Left lung (tissue), 14 donors: Measurements from ENCODE around the gene MICALL2. TPM values are rescaled to one million over a fixed set of nuclear protein-coding genes. Genes with fewer than 3 reads are reported as not detected.

ENCODE experiments used
- ATAC-seq: fragments of 200-7000 bp; cut with Tn5 transposase; one replicate; pipeline ENCODE4 v1.9.1; 2020; ENCODE audit warnings: moderate library complexity
- DNase-seq, 4 donors: peaks; one replicate each; pipeline ENCODE4 v3.0.0-alpha.2; 2013 to 2020
- H3K27ac ChIP-seq, 2 donors: fragments of 200-600 bp; sonication (generic) in 1 of 2; one replicate each; pipeline versions ENCODE4 v1.5.0 to v1.8.0; 2020 to 2021
- H3K27me3 ChIP-seq, 2 donors: fragments of 200-600 bp; sonication (generic) in 1 of 2; one replicate each; pipeline versions ENCODE4 v1.5.0 to v1.8.0; 2020 to 2021
- H3K36me3 ChIP-seq, 2 donors: fragments of 200-600 bp; sonication (generic) in 1 of 2; one replicate each; pipeline versions ENCODE4 v1.5.0 to v1.8.0; 2020 to 2021
- H3K4me1 ChIP-seq, 2 donors: fragments of 200-600 bp; one replicate each; pipeline ENCODE4 v1.8.0; 2021
- H3K4me3 ChIP-seq, 2 donors: fragments of 200-600 bp; sonication (generic) in 1 of 2; one replicate each; pipeline versions ENCODE4 v1.5.0 to v1.8.0; 2020 to 2021; ENCODE audit warnings: mild to moderate bottlenecking in 1 of 2
- H3K9me3 ChIP-seq, 2 donors: fragments of 200-600 bp; sonication (generic) in 1 of 2; one replicate each; pipeline versions ENCODE4 v1.5.0 to v1.8.0; 2020 to 2021
- CTCF ChIP-seq, 2 donors: fragments of 200-600 bp; sonication (generic) in 1 of 2; IDR thresholded peaks; one replicate each; pipeline versions ENCODE4 v1.5.0 to v1.8.0; 2021; ENCODE audit warnings: antibody characterized with exemption in 2 of 2
- intact Hi-C, 2 donors: fragments of 100-400 bp; cut with DNase I; formaldehyde crosslinking; loops; one replicate each; pipeline versions ENCODE4 v1.11.2 to v1.14.2; 2022
- long read RNA-seq, 12 donors: library from polyadenylated mRNA in 2 of 12; unstranded in 2 of 12; transcript quantifications; one replicate each; pipeline ENCODE4 v2.0.0 and lab custom pipeline, GENCODE V29; 2019 to 2026
- polyA plus RNA-seq, 6 donors: library from polyadenylated mRNA; unstranded; fragments of 120-200 nt; gene quantifications; one replicate each; pipeline ENCODE4 v1.2.1, GENCODE V29; 2013; ENCODE audit not compliant: insufficient read length in 6 of 6
- total RNA-seq, 2 donors: library from RNA; stranded (reverse); fragmentation: NEBNext Ultra II Directional; extraction: Animal tissue kit (Norgen Biotek cat#: 25700); gene quantifications; one replicate each; pipeline ENCODE4 v1.2.1, GENCODE V29; 2021
- donor health status: DM: no; HTN: yes; CAD: no.
- donor health status: DM: no; HTN: no; CAD: no.

Gene MICALL2
- total RNA-seq (10 to 100 TPM; 36.5 to 40.1 TPM), polyA plus RNA-seq (10 to 100 TPM in 4 of 6 donors, 1 to 10 TPM in 2; 7.9 to 20.9 (median 12.9) TPM)
- long read RNA-seq, donor 1, partial matches to known transcripts, result 0 of 1 reads
- long read RNA-seq, donor 1, other reads (novel, unspliced or antisense), result 0 of 1 reads
- long read RNA-seq, donor 2, partial matches to known transcripts, result 0 of 1 reads
- long read RNA-seq, donor 2, other reads (novel, unspliced or antisense), result 0 of 1 reads
- long read RNA-seq, donor 3, partial matches to known transcripts, result 0 of 1 reads
- long read RNA-seq, donor 3, other reads (novel, unspliced or antisense), result 0 of 1 reads
- long read RNA-seq, donor 4, partial matches to known transcripts, result 6 of 9 reads
- long read RNA-seq, donor 4, other reads (novel, unspliced or antisense), result 3 of 9 reads
- long read RNA-seq, donor 5, partial matches to known transcripts, result 0 of 1 reads
- long read RNA-seq, donor 5, other reads (novel, unspliced or antisense), result 0 of 1 reads
- long read RNA-seq, donor 6, result 0 reads
- long read RNA-seq, donor 7, partial matches to known transcripts, result 0 of 1 reads
- long read RNA-seq, donor 7, other reads (novel, unspliced or antisense), result 0 of 1 reads
- long read RNA-seq, donor 8, partial matches to known transcripts, result 0 of 1 reads
- long read RNA-seq, donor 8, other reads (novel, unspliced or antisense), result 0 of 1 reads
- long read RNA-seq, donor 9, result 0 reads
- long read RNA-seq, donor 10, partial matches to known transcripts, result 1 of 1 reads
- long read RNA-seq, donor 10, other reads (novel, unspliced or antisense), result 0 of 1 reads
- long read RNA-seq, donor 11, partial matches to known transcripts, result 0 of 1 reads
- long read RNA-seq, donor 11, other reads (novel, unspliced or antisense), result 0 of 1 reads
- long read RNA-seq, donor 12, partial matches to known transcripts, result 0 of 3 reads
- long read RNA-seq, donor 12, other reads (novel, unspliced or antisense), result 0 of 3 reads

- H3K27ac ChIP-seq, result peak within 1 kb of the TSS; percentile 83 to 85
- peaks cover 31 to 75% of the 10 kb centered on the region in 2 donors for H3K4me1 ChIP-seq
- intact Hi-C loops, result no loop called here
- H3K4me3 ChIP-seq, result peak within 1 kb of the TSS; percentile 67 to 82
- TF ChIP-seq CTCF (IDR thresholded peaks at IDR 0.05), result no peak
- ATAC-seq (peak; percentile 18), DNase-seq (peak in 3 of 4 donors; percentile 48 to 92 (median 81))
- no peaks in the 10 kb centered on the region for H3K36me3 ChIP-seq
- H3K9me3 ChIP-seq, result no peaks in the 10 kb centered on the region
- no peaks in the 10 kb centered on the region for H3K27me3 ChIP-seq
Measured at GRCh38 chr7:1458683-1459511, at the start of gene MICALL2. Gene MICALL2 (minus strand): TSS chr7:1459470. CDS start chr7:1459326, 144 bp downstream.

- H3K9me3 ChIP-seq, result no peaks in the 10 kb centered on the region
- peaks cover 0 to 19% of the 10 kb centered on the region in 2 donors for H3K27me3 ChIP-seq
- H3K27ac ChIP-seq, result no peak overlapping the region
- no peak overlapping the region for H3K4me3 ChIP-seq
- ATAC-seq (no peak), DNase-seq (peak in 1 of 4 donors; percentile 46)
- H3K4me1 ChIP-seq, result peaks cover 6 to 48% of the 10 kb centered on the region in 2 donors
- intact Hi-C loops, result no loop called here
- TF ChIP-seq CTCF (IDR thresholded peaks at IDR 0.05), result no peak
- no peaks in the 10 kb centered on the region for H3K36me3 ChIP-seq
Measured at GRCh38 chr7:1508277-1508758, 49.0 kb upstream of the MICALL2 start.

GRCh38 chr7:1505731-1506550 lies 46.7 kb upstream of the MICALL2 start:
- intact Hi-C loops, result no loop called here
- DNase-seq, result peak in 1 of 4 donors; percentile 81
- ATAC-seq, result no peak
- Histone ChIP-seq H3K27me3 (peaks cover 0 to 3% of the 10 kb centered on the region in 2 donors), H3K4me3 (peak overlapping the region in 1 of 2 donors; percentile 21), H3K27ac (peak overlapping the region in 1 of 2 donors; percentile 80), H3K9me3 (no peaks in the 10 kb centered on the region), H3K36me3 (peaks cover 0 to 21% of the 10 kb centered on the region in 2 donors), H3K4me1 (peaks cover 8 to 43% of the 10 kb centered on the region in 2 donors)
- no peak for TF ChIP-seq CTCF (IDR thresholded peaks at IDR 0.05)
